HUES64 (cell line): ENCODE measurements around the gene PDXDC1.
"Not testable (repeated sequence)": the region's sequence is repeated elsewhere in the genome, so short reads cannot be mapped to it uniquely, and the experiment has no call there.

Experiments used
- H3K27ac ChIP-seq: 2 replicates; pipeline ENCODE4 v1.7.0; 2013; ENCODE audit warnings: low read depth, low read length, inconsistent platforms
- H3K27me3 ChIP-seq: 2 replicates; pipeline ENCODE4 v1.6.1; 2013; ENCODE audit warnings: mild to moderate bottlenecking, low read length; ENCODE audit not compliant: insufficient read depth
- H3K36me3 ChIP-seq: 2 replicates; pipeline ENCODE4 v1.6.1; 2013; ENCODE audit warnings: mild to moderate bottlenecking, low read length; ENCODE audit not compliant: insufficient read depth
- H3K4me1 ChIP-seq: 2 replicates; pipeline ENCODE4 v1.6.1; 2013; ENCODE audit warnings: mild to moderate bottlenecking, low read length, moderate library complexity; ENCODE audit not compliant: insufficient read depth
- H3K4me3 ChIP-seq: 2 replicates; pipeline ENCODE4 v1.5.1; 2013; ENCODE audit warnings: mild to moderate bottlenecking, low read length, moderate library complexity
- H3K9ac ChIP-seq: 2 replicates; pipeline ENCODE4 v1.6.1; 2013; ENCODE audit warnings: mild to moderate bottlenecking, low read depth, low read length
- H3K9me3 ChIP-seq: 2 replicates; pipeline ENCODE4 v1.6.1; 2013; ENCODE audit warnings: low read depth, low read length; ENCODE audit not compliant: insufficient read depth
- WGBS: fragments of 150-250, 120-280 bp; methylation state at CpG from one replicate; pipeline ENCODE4 v1.1.7; 2013; ENCODE audit warnings: missing lambda C conversion rate; 5-methylcytosine and 5-hydroxymethylcytosine counted together

The PDXDC1 gene

GRCh38 chr16:14975418-14976194, 780 bp downstream of the PDXDC1 start:
- not testable (repeated sequence) for H3K9me3 ChIP-seq, H3K36me3 ChIP-seq, H3K4me1 ChIP-seq, H3K27me3 ChIP-seq, H3K27ac ChIP-seq
- peak overlapping the region; percentile 82 for H3K4me3 ChIP-seq
- WGBS = 2% methylated on average over 43 of the region's 47 CpGs
- H3K9ac ChIP-seq = peak overlapping the region; percentile 93

DNA sequence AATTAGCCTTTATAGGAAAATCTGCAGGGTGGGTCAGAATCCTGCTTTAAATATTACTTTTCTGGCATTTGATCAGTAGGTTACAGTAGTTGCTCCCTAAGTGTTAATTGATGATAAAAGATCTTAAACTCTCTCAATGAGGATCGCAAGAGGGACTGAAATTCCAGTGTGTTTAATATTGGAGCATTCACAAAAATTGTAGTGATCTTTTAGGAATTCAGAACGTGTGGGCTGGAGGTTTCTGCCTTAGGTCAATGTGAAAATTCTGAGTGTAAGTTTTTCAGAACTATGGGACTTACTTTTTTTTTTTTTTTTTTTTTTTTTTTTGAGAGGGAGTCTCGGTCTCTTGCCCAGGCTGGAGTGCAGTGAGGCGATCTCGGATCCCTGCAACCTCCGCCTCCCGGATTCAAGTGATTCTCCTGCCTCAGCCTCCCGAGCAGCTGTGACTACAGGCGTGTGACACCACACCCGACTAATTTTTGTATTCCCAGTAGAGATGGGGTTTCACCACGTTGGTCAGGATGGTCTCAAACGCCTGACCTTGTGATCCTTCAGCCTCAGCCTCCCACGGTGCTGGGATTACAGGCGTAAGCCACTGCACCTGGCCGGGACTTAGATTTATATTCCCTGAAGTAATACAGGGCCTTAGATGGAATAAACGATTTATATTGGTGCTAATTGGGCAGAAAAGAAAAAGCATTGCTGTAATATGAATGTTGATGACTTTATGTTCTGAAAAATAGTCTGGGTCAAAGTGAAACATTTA, 2.3 kb downstream of the PDXDC1 start:
- H3K9me3 ChIP-seq, H3K4me1 ChIP-seq, H3K27ac ChIP-seq, H3K9ac ChIP-seq, H3K36me3 ChIP-seq, H3K27me3 ChIP-seq, H3K4me3 ChIP-seq: not testable (repeated sequence)
- WGBS = 88% methylated on average over 13 of the region's 16 CpGs

DNA sequence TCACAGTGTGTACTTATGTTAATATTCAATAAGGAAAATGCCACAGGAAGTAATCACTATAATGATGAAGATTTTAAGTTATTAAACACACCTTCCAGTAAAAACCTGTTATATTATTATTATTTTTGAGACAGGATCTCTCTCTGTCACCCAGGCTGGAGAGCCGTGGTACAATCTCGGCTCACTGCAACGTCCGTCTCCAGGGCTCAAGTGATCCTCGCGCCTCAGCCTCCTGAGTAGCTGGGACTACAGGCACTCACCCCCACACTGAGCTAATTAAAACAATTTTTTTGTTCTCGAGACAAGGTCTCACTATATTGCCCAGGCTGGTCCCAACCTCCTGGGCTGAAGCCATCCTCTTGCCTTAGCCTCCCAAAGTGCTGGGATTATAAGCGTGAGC, 3.5 kb downstream of the PDXDC1 start:
- not testable (repeated sequence) for H3K27ac ChIP-seq

GRCh38 chr16:14978908-14979307, 4.1 kb downstream of the PDXDC1 start:
- not testable (repeated sequence) for H3K27me3 ChIP-seq, H3K4me3 ChIP-seq, H3K9ac ChIP-seq, H3K9me3 ChIP-seq, H3K4me1 ChIP-seq, H3K27ac ChIP-seq, H3K36me3 ChIP-seq
- WGBS = 90% methylated on average over 4 of the region's 4 CpGs

More for the DNA sequence above, 3.5 kb downstream of the PDXDC1 start:
- H3K4me3 ChIP-seq, H3K36me3 ChIP-seq, H3K9ac ChIP-seq, H3K27me3 ChIP-seq, H3K4me1 ChIP-seq, H3K9me3 ChIP-seq: not testable (repeated sequence)
- 95% methylated on average over 7 of the region's 8 CpGs for WGBS

GRCh38 chr16:14981234-14981633, 6.4 kb downstream of the PDXDC1 start:
- H3K4me1 ChIP-seq, H3K9ac ChIP-seq, H3K9me3 ChIP-seq, H3K27me3 ChIP-seq, H3K27ac ChIP-seq, H3K36me3 ChIP-seq, H3K4me3 ChIP-seq: not testable (repeated sequence)
- WGBS = 88% methylated on average over 3 of the region's 3 CpGs

DNA sequence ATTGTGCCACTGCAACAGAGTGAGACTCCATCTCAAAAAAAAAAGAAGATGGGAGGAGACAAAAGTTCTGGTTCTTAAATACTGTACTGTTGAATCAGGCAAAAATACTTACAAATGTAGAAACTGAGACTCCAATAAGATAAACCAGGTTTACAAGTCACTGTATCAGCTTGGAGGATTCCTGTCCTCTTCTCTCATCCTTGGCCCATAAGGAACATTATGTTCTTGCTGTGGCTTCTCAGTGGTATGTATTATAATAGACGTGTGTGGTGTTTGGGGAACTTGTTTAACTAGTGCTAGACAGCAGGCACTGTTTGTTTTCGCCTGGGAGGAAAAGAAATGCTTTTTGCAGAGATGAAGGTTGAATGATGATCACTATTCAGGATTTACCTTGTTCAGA, 7.7 kb downstream of the PDXDC1 start:
- no CpG with 5 or more reads among the region's 2 CpGs for WGBS
- H3K9me3 ChIP-seq, H3K9ac ChIP-seq, H3K4me3 ChIP-seq, H3K36me3 ChIP-seq, H3K27me3 ChIP-seq, H3K27ac ChIP-seq, H3K4me1 ChIP-seq: not testable (repeated sequence)

DNA sequence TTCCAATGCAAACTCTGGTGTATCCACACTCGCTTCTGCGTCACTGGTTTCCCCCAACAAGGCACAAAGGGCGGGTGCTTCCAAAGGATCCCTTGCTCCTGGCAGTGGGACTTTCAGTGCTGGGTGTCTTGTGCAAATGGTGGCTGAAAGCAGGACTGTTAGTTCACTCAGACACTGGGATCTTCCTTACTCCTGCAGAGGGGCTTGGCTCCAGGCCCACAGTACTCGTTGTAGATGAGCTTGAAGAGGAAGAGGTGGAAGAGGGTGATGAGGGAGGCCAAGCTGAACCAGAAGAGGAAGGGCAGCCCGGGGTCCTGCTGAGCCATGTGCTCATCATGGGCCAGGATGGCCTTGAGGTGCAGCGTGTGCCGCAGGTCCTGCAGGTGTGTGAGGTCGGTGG, 13.3 kb downstream of the PDXDC1 start:
- not testable (repeated sequence) for H3K4me3 ChIP-seq, H3K27ac ChIP-seq, H3K9me3 ChIP-seq, H3K4me1 ChIP-seq, H3K36me3 ChIP-seq, H3K27me3 ChIP-seq, H3K9ac ChIP-seq
- 97% methylated on average over 7 of the region's 8 CpGs for WGBS

DNA sequence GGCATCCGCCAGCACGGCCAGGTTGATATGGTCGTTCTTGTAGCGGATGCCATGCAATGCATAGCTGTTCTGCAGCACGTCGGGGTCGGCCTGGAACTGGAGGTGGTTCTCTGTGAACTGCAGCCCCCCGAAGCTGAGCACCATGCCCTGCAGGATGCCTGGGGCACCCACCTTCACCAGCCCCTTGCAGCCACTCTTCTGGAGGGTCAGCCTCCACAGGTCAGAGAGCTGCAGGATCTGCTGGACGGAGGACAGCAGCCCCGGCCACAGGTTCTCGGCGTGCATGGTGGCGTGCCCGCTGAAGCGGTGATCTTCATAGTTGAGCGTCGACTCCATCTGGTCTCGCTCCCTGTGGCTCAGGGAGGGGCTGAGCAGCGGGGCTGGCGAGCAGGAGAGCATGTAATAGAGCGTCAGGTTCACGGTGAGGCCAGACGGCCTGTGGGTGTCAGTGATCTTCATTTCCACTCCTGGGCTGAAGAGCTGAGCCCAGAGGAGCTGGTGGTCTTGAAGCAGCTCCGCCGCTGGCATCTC, 13.9 kb downstream of the PDXDC1 start:
- not testable (repeated sequence) for H3K27me3 ChIP-seq, H3K9me3 ChIP-seq, H3K4me1 ChIP-seq, H3K36me3 ChIP-seq, H3K27ac ChIP-seq, H3K9ac ChIP-seq, H3K4me3 ChIP-seq
- 96% methylated on average over 25 of the region's 25 CpGs for WGBS

DNA sequence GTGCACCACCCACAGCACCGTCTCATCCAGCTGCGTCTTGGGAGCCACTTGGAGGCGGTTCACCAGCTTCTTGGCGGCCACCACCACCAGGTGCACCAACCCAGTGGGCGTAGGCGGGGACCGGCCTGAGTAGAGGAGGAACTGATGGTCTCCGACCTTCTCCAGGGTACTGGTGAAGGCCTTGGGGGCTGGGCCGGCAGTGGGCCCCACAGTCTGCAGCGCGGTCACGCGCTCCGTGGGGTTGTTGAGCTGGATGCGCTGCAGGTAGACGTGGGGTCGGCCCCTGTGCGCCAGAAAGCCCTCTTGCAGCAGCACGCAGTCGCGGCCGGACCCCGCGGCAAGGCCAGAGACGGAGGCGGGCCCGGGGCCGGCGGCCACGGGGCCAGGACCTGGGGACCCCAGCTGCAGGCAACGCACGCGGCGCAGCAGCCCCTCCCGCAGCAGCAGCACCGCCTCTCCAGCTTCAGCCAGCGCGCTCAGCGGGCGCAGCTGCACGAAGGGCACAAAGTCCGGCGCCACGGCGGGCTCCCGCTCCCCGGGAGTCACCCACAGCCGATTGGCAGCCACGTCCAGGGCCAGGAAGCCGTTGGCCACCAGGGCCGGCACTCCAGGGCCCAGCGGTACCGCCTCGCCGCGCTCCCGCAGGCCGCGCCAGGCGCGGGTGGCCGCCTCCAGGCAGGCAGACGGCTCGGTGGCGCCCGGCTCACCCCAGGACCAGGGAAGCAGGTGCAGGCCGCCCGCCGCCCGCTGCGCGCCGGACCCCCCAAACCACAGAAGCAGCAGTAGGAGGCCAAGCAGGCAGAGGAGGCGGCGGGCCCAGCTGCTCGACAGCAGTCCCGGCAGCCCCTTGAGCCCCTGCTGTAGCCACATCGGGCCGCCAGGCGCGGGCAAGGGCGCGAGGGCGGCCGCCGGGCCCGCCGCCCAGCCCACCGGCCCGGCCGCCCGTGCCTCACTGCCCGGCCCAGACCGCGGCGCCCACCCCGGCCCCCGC, 14.8 kb downstream of the PDXDC1 start:
- not testable (repeated sequence) for H3K4me1 ChIP-seq, H3K36me3 ChIP-seq, H3K27ac ChIP-seq, H3K27me3 ChIP-seq, H3K9me3 ChIP-seq, H3K9ac ChIP-seq
- 97% methylated on average over 89 of the region's 98 CpGs for WGBS
- H3K4me3 ChIP-seq = peak overlapping the region; percentile 37

GRCh38 chr16:14993277-14994151, 18.7 kb downstream of the PDXDC1 start:
- 85% methylated on average over 5 of the region's 7 CpGs for WGBS
- H3K9ac ChIP-seq, H3K36me3 ChIP-seq, H3K27ac ChIP-seq, H3K27me3 ChIP-seq, H3K4me1 ChIP-seq, H3K9me3 ChIP-seq, H3K4me3 ChIP-seq: not testable (repeated sequence)
